Anterior cingulate cortex (tissue), 58 donors: ENCODE results near the gene SDK1.
"Not testable (repeated sequence)": the region's sequence is repeated elsewhere in the genome, so short reads cannot be mapped to it uniquely, and the experiment has no call there.

Experiments
- DNase-seq, 58 donors: peaks; one replicate each; lab custom pipeline; 2025; lab: John Stamatoyannopoulos, UW

The SDK1 gene

DNA sequence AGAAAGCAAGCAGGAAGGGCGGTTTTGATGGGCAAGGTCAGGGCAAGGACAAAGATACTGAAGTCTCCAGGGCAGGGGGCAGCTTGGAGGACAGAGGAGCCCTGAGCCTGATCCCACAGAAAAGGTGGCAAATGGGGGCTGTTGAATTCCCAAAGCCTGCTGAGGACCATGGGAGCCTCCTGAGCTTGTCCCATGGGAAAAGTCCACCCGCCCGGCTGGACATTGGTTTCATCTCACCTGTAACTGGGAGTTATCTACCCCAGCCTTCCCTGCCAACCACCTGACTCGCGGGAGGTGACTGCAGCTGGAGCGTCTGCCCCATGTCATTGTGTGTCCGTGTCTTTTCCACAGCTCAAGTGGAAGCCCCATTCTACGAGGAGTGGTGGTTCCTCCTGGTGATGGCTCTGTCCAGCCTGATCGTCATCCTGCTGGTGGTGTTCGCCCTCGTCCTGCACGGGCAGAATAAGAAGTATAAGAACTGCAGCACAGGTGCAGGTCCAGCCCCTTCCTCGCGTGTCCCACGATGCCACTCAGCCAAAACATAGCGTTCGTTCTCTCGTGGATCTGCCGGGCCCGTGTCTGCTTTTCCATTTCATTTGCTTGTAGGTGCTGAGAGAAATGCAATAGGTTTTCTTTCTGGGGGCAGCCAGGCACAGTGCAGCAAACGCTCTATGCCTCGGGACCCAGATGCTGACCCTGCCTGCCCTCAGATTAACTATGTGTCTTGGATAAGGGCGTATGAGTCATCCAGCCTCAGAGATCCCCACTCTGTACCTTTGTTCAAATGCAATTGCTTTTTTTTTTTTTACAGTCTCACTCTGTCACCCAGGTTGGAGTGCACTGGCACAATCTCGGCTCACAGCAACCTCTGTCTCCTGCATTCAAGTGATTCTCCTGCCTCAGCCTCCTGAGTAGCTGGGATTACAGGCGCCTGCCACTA lies 936.5 kb downstream of the SDK1 start:
- DNase-seq = no peak

DNA sequence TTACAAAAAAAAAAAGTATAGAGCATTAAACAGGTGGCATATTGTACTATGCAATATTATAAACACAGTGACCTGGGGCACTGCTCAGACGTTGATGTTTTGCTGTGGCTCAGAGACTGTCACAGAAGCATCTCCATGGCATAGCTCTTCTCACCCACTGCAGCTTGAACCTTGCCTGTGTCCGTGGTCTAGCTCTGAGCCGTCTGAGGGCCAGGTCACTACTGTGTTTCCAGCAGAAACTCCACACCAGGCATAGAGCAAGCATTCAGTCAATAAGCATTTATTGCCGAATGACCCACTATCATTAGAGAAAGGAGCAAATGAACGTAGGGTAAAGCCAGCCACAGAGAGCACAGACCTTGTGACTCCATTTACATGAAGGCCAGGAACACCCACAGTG lies 937.8 kb downstream of the SDK1 start:
- no peak for DNase-seq

DNA sequence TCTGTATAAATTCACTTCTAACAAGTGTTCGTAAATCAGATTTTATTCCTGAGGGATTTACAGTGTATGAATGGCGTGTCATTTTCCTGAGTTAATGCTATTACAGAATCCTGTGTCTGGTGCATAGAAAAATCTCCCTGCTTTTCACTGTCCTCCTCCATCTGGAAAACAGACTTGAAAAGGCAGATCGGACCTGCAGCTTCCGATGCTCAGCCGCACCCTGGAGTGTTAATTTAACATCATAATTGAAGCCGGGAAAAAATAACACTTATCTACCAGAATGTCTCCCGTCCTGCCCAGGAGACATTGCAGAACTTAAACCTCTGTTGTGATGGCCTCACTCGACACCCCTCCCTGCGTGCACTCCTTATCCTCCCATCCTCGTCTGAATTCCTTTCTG lies 939.0 kb downstream of the SDK1 start:
- no peak for DNase-seq

- no peak for DNase-seq
Observed at GRCh38 chr7:4240520-4241303, 939.7 kb downstream of the SDK1 start.

GRCh38 chr7:4241304-4241612 lies 940.2 kb downstream of the SDK1 start:
- no peak for DNase-seq

GRCh38 chr7:4241791-4242190 lies 940.7 kb downstream of the SDK1 start:
- DNase-seq = no peak

GRCh38 chr7:4242706-4243105 lies 941.7 kb downstream of the SDK1 start:
- DNase-seq = no peak

- no peak for DNase-seq
Observed at GRCh38 chr7:4244041-4244440, 943.0 kb downstream of the SDK1 start.

DNA sequence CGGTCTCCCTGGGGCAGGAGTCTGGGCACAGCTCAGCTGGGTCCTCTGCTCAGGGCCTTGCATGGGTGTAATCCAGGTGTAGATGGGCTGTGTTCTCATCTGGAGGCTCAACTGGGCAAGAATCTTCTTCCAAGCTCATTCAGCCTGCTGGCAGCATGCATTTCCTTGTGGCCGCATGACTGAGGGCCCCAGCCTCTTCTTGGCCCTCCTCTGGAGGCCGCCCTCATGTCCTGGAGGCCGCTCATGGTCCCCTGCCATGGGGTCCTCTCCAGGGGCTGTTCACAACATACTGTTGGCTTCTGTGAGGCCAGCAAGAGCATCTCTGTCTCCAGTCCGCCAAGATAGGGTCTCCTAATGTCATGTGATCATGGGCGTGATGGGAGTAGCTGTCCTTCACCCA lies 943.6 kb downstream of the SDK1 start:
- DNase-seq = no peak

DNA sequence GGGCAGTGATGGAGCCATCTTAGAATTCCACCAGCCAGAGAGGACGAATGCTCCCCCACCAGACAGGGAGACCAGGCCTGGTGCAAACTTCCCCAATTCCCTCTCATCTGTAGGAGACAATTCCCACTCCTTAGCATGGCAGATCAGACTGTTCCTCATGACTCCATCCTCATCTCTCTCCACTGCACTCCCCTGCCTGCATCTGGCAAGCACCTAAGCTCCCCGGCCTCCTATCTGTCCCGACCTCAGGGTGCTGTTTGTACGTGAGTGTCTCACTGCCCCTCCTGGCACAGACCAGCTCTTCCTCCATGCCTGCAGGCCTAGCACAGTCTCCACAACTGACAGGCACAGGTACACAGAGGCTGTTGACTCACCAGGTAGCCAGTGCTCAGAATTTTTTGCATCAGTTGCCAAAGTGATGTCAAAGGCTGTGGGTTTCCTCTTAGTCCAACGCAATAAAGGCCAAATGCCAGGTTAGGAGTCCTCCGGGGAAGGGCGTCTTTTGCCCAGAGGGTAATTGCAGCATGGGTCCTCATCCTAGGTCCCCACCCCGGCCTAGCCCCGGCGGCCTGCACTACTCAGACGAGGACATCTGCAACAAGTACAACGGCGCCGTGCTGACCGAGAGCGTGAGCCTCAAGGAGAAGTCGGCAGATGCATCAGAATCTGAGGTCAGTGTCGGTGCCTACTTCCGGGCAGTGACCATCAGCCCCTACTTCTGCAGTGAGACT lies 944.2 kb downstream of the SDK1 start:
- DNase-seq = no peak

GRCh38 chr7:4245866-4246470 lies 944.9 kb downstream of the SDK1 start:
- no peak for DNase-seq

GRCh38 chr7:4246536-4246935 lies 945.5 kb downstream of the SDK1 start:
- no peak for DNase-seq

- peak in 2 of 58 donors; percentile 12 to 43 for DNase-seq
Observed at GRCh38 chr7:4247106-4247876, 946.2 kb downstream of the SDK1 start.

GRCh38 chr7:4248295-4248694 lies 947.2 kb downstream of the SDK1 start:
- no peak for DNase-seq

DNA sequence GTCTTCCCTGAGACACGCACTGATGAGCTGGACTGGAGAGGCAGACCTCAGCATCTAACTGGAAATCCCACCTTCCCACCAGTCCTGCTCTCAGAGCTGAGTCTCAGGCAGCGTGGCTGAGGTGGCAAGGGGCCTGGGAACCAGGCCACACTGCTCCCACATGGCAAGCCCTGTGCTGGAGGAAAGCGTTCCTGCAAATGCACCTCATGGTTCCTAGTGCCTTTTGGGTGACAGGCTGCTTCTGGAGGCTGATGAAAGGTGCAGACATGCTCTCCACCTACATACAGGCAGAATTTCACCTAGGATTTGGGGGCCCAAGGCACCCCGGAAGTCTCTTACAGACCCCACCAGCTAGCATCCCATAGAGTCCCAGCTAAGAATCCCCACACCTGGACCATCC lies 948.2 kb downstream of the SDK1 start:
- peak in 1 of 58 donors; percentile 8 for DNase-seq

GRCh38 chr7:4255336-4255735 lies 954.3 kb downstream of the SDK1 start:
- DNase-seq = no peak

- peak in 5 of 58 donors; percentile 5 to 55 (median 36) for DNase-seq
Observed at GRCh38 chr7:4256286-4256685, 955.2 kb downstream of the SDK1 start.

DNA sequence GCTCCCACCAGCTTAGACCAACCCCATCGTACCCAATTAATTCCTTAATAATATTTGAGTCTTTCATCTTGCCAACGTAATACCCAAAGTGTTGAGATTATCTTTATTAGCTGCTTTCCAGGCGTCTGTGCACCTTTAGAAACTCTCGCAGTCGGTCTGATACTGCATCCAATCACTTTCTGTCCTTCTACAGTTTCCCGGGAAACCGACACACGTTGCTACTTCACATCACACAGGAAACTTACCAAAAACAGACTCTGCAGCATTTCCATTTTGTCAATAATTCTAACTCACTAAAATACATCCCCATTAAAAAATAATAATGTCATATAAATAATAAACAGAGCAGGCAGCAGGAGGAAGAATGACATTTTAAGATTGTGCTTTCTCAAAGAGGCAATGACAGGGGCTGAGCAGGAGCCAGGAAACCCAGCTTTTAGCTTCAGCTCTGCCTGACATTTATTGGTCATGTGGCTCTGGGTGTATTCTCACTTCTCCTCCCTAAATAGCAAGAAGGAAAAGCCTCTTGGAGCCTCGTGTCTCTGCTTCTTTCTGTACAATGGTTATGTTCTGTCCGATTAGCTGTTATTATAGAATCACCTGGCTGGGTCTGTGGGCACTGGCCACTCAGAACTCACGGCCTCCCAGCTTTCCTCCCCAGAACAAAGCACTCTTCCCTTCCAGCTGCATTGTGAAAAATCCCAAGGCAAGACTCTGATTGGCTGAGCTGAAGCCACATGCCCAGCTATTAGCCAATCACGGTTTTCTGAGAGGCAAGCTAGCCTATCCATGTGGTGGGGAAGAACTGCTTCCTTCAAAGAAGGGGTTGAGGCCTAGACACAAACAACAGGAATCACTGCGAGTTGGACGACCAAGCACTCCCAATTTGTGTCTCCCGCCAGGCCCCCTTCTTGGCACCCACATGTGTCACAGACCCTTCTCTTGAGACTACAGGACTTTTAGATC lies 956.4 kb downstream of the SDK1 start:
- DNase-seq = peak in 7 of 58 donors; percentile 11 to 50 (median 35)

- not testable (repeated sequence) for DNase-seq
Observed at GRCh38 chr7:4260116-4260515, 959.1 kb downstream of the SDK1 start.
